ENCODE results near the gene CELSR2. TPM values are rescaled to one million over a fixed set of nuclear protein-coding genes. Genes with fewer than 3 reads are reported as not detected.

The CELSR2 gene
- polyA plus RNA-seq, 2 of the 4 experiments (the other 2 are of a cell fraction) = 2.5 to 5.9 TPM

DNA sequence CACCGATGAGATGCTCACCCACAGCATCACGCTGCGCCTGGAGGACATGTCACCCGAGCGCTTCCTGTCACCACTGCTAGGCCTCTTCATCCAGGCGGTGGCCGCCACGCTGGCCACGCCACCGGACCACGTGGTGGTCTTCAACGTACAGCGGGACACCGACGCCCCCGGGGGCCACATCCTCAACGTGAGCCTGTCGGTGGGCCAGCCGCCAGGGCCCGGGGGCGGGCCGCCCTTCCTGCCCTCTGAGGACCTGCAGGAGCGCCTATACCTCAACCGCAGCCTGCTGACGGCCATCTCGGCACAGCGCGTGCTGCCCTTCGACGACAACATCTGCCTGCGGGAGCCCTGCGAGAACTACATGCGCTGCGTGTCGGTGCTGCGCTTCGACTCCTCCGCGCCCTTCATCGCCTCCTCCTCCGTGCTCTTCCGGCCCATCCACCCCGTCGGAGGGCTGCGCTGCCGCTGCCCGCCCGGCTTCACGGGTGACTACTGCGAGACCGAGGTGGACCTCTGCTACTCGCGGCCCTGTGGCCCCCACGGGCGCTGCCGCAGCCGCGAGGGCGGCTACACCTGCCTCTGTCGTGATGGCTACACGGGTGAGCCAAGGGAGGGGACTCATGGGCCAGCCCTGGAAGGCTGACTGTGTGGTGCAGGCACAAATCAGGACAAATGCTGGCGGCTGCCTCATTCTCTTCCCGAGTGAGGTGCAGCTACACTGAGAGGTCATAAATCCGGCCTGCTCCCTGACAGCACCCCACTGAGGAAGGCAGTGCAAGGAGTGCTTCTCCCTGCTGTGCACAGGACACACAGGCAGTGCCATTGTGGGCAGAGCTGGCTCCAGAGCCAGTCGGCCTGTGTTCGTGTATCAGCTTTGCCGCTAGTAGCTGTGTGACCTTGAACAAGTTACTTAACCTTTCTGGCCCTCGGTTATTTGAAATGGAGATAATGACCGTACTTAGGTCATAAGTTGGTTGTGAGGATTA lies 9.4 kb downstream of the CELSR2 start:
- no peak for FAIRE-seq
- no peak for DNase-seq (ENCODE audit: low read depth in 1 of 2, low spot score in 1 of 2)
- no peak overlapping the region for H3K4me2 ChIP-seq
- H3K4me3 ChIP-seq = no peak overlapping the region
- no peak overlapping the region for H3K27ac ChIP-seq
- ChIA-PET POLR2A (no interaction called here), CTCF (interaction anchor here (0.7 to 1.4 kb wide), 4 partner anchors 140 to 232 kb away, joined by 3 to 4 read pairs (median 3); a partner anchor contains a TSS)
- H3K4me1 ChIP-seq = peaks cover 12% of the 10 kb centered on the region
- TF ChIP-seq FOXS1 (CRISPR knock-in tag; IDR thresholded peaks at IDR 0.05) (no peak), CBX2 (IDR thresholded peaks at IDR 0.05; ENCODE audit: borderline replicate concordance, low read depth) (no peak), RARB (CRISPR knock-in tag; IDR thresholded peaks at IDR 0.05) (no peak), ESRRA (IDR thresholded peaks at IDR 0.05; ENCODE audit: borderline replicate concordance, low read length) (no peak), HOXB13 (CRISPR knock-in tag; IDR thresholded peaks at IDR 0.05; ENCODE audit: low read depth) (no peak), MYC (IDR thresholded peaks at IDR 0.05; ENCODE audit: borderline replicate concordance, low read length) (no peak), PHF8 (IDR thresholded peaks at IDR 0.05; ENCODE audit: borderline replicate concordance, low read depth) (no peak), KDM1A (IDR thresholded peaks at IDR 0.05; ENCODE audit: low read depth) (no peak), ZFP36 (IDR thresholded peaks at IDR 0.05; ENCODE audit: borderline replicate concordance, partially characterized antibody) (no peak), RFX5 (IDR thresholded peaks at IDR 0.05) (no peak), MAZ (IDR thresholded peaks at IDR 0.05; ENCODE audit: borderline replicate concordance, low read depth, low read length) (no peak), CHD4 (IDR thresholded peaks at IDR 0.05; ENCODE audit: borderline replicate concordance) (no peak), SMC3 (IDR thresholded peaks at IDR 0.05) (no peak), NPAS2 (CRISPR knock-in tag; IDR thresholded peaks at IDR 0.05; ENCODE audit: borderline replicate concordance) (no peak), BHLHE40 (IDR thresholded peaks at IDR 0.05; ENCODE audit: low read depth, low read length) (no peak), HEYL (CRISPR knock-in tag; IDR thresholded peaks at IDR 0.05) (no peak), EP300 (IDR thresholded peaks at IDR 0.05) (no peak)
- TF ChIP-seq, protein P1, sequence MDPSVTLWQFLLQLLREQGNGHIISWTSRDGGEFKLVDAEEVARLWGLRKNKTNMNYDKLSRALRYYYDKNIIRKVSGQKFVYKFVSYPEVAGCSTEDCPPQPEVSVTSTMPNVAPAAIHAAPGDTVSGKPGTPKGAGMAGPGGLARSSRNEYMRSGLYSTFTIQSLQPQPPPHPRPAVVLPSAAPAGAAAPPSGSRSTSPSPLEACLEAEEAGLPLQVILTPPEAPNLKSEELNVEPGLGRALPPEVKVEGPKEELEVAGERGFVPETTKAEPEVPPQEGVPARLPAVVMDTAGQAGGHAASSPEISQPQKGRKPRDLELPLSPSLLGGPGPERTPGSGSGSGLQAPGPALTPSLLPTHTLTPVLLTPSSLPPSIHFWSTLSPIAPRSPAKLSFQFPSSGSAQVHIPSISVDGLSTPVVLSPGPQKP (IDR thresholded peaks at IDR 0.05; ENCODE audit: low read depth, low read length) = no peak
- TF ChIP-seq, protein P2, sequence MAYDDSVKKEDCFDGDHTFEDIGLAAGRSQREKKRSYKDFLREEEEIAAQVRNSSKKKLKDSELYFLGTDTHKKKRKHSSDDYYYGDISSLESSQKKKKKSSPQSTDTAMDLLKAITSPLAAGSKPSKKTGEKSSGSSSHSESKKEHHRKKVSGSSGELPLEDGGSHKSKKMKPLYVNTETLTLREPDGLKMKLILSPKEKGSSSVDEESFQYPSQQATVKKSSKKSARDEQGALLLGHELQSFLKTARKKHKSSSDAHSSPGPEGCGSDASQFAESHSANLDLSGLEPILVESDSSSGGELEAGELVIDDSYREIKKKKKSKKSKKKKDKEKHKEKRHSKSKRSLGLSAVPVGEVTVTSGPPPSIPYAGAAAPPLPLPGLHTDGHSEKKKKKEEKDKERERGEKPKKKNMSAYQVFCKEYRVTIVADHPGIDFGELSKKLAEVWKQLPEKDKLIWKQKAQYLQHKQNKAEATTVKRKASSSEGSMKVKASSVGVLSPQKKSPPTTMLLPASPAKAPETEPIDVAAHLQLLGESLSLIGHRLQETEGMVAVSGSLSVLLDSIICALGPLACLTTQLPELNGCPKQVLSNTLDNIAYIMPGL (CRISPR knock-in tag; IDR thresholded peaks at IDR 0.05; ENCODE audit: borderline replicate concordance) = no peak
- H3K9me3 ChIP-seq = no peaks in the 10 kb centered on the region
- 96% methylated on average over 35 of the region's 69 CpGs for WGBS (ENCODE audit: missing lambda C conversion rate)
- ATAC-seq = no peak

DNA sequence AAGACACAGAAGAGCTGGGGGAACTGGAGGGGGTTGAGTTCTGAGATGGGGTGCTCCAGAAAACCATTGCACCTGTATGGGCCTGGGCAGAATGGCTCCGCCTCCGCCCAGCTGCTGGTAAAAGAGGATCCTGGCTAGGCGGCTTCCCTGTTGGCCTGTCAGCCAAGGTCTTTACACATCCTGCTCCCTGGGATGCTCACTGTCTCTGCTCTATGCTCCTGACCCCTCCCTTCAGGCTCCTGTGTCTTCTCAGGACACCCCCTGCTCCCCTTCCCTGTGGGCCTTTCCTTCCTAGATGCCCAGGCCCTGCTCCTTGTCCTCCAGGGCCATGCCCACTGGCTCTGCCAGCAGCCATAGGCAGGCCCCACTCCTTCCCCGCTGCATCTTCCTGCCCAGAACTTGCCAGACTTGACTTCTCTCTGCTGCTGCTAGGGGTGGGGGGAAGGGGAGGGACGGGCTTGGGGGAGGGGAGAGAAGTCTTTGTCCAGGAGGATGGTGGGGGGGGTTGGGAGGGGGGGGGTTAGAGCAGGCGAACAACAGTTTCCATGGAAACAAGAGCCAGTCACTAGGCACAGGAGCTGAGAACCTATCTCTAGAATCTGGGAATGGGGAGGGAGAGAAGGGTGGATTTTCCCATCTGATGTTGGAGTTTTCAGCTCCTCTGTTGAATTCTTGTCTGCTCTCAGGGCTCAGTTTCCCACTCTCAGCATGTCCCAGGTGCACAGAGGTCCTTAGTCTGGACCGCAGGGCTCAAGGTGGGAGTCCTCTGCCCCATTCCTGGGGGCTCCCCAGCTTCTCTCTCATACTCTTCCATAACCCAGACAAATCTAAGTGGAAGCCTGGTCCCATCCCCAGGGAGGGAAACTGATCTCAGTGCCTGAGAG lies 10.6 kb downstream of the CELSR2 start:
- peaks cover under 1% of the 10 kb centered on the region; the same call in 2 of the 3 replicates for H3K4me1 ChIP-seq
- no peak overlapping the region for H3K4me3 ChIP-seq
- no peak overlapping the region for H3K4me2 ChIP-seq
- no peak overlapping the region for H3K27ac ChIP-seq
- no peaks in the 10 kb centered on the region for H3K9me3 ChIP-seq
- CTCF ChIA-PET = interaction anchor here (0.7 to 1.4 kb wide), 4 partner anchors 8 to 230 kb away, joined by 3 to 4 read pairs (median 3); a partner anchor contains a TSS
- DNase-seq (ENCODE audit: low read depth in 1 of 2, low spot score in 1 of 2) (no peak), FAIRE-seq (no peak), ATAC-seq (no peak)
- POLR2A ChIA-PET = no interaction called here
- WGBS (ENCODE audit: missing lambda C conversion rate) = 100% methylated on average over 1 of the region's 7 CpGs
- no peak for TF ChIP-seq HDAC2 (IDR thresholded peaks at IDR 0.05)
- TF ChIP-seq RARB (CRISPR knock-in tag; IDR thresholded peaks at IDR 0.05) = no peak
- TF ChIP-seq, protein P3, sequence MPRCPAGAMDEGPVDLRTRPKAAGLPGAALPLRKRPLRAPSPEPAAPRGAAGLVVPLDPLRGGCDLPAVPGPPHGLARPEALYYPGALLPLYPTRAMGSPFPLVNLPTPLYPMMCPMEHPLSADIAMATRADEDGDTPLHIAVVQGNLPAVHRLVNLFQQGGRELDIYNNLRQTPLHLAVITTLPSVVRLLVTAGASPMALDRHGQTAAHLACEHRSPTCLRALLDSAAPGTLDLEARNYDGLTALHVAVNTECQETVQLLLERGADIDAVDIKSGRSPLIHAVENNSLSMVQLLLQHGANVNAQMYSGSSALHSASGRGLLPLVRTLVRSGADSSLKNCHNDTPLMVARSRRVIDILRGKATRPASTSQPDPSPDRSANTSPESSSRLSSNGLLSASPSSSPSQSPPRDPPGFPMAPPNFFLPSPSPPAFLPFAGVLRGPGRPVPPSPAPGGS (IDR thresholded peaks at IDR 0.05) = no peak
- TF ChIP-seq RCOR1 (IDR thresholded peaks at IDR 0.05; ENCODE audit: low read depth, low read length) = no peak
- TF ChIP-seq MAFK (IDR thresholded peaks at IDR 0.05; ENCODE audit: partially characterized antibody) = no peak
- TF ChIP-seq HEYL (CRISPR knock-in tag; IDR thresholded peaks at IDR 0.05) = no peak
- no peak for TF ChIP-seq ZSCAN20 (CRISPR knock-in tag; IDR thresholded peaks at IDR 0.05)
- TF ChIP-seq, protein P4, sequence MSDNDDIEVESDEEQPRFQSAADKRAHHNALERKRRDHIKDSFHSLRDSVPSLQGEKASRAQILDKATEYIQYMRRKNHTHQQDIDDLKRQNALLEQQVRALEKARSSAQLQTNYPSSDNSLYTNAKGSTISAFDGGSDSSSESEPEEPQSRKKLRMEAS (IDR thresholded peaks at IDR 0.05) = no peak
- TF ChIP-seq ZNF302 (CRISPR knock-in tag; IDR thresholded peaks at IDR 0.05) = no peak
- no peak for TF ChIP-seq HOXA7 (CRISPR knock-in tag; IDR thresholded peaks at IDR 0.05)
- TF ChIP-seq, protein P5, sequence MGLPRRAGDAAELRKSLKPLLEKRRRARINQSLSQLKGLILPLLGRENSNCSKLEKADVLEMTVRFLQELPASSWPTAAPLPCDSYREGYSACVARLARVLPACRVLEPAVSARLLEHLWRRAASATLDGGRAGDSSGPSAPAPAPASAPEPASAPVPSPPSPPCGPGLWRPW (IDR thresholded peaks at IDR 0.05) = no peak
- TF ChIP-seq, protein P6, sequence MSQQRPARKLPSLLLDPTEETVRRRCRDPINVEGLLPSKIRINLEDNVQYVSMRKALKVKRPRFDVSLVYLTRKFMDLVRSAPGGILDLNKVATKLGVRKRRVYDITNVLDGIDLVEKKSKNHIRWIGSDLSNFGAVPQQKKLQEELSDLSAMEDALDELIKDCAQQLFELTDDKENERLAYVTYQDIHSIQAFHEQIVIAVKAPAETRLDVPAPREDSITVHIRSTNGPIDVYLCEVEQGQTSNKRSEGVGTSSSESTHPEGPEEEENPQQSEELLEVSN (IDR thresholded peaks at IDR 0.05; ENCODE audit: borderline replicate concordance, low read depth) = no peak

Measured in A549 (cell line).